Islet precursor cell (in vitro differentiated cells): ENCODE measurements around the gene CCR8.
"Not testable (repeated sequence)": the region's sequence is repeated elsewhere in the genome, so short reads cannot be mapped to it uniquely, and the experiment has no call there.

Source experiments
- DNase-seq: peaks from one replicate; pipeline ENCODE4 v3.0.0-alpha.2; 2018

The CCR8 gene

DNA sequence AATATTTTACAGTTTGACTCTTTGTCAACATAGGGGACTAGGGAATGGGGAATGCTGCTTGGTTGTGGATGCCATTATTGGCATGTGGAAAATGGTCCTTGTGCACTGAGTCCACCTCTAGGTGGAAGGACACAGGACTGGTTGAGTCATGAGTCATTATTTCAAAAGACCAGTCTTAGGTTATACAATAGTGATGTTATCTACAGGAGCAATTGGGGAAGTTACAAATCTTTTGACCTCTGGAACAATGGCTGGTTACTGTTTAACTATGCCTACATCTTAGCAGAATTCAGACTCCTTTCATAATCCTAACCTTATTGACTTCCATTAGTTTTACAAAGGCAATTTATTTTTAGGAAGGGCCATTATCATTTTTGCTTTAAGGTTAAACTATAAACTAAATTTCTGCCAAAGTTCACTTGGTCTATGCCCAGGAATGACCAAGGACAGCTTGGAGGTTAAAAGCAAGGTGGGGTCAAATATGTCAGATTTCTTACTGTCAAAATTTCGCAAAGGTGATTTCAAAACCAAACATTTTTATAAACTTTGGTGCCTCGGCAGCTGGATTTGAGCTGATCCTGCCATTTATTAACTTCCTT lies 11.8 kb upstream of the CCR8 start:
- no peak for DNase-seq

DNA sequence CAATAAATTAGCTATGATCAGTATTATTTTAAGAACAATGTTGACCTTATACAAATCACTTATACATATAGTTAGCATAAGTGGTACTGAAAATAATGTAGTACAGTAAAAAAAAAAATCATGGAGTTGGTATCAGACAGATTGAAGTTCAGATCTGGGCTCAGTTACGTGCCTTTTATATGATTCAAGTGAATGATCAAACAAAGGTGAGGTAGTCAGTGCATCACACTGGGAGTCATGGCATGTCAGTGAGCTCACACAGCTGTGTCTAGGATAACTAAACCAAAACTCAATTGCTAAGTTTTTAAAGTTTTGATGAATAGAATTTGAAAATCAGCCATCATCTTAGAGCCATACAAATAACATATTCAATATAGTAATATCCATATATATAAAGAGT lies 11.2 kb upstream of the CCR8 start:
- DNase-seq: no peak

DNA sequence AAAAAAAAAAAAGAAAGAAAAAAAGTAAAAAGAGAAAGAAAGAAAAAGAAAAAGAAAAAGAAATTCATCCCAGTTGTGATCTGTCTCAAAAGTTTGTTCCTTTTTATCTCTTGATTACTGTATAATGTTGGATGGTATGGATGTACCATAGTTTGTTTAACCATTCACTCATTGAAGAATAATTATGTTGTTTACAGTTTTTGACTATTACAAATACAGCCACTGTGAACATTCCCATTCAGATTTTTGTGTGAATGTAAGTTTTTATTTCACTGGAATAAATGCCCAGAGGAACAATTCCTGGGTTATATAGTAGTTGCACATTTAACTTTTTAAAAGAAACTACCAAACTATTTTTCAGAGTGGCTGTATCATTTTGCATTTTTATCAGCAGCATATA lies 10.3 kb upstream of the CCR8 start:
- no peak for DNase-seq

- DNase-seq: not testable (repeated sequence)
Measured at GRCh38 chr3:39321574-39321983, 7.9 kb upstream of the CCR8 start.

- not testable (repeated sequence) for DNase-seq
Measured at GRCh38 chr3:39322209-39322715, 7.2 kb upstream of the CCR8 start.

DNA sequence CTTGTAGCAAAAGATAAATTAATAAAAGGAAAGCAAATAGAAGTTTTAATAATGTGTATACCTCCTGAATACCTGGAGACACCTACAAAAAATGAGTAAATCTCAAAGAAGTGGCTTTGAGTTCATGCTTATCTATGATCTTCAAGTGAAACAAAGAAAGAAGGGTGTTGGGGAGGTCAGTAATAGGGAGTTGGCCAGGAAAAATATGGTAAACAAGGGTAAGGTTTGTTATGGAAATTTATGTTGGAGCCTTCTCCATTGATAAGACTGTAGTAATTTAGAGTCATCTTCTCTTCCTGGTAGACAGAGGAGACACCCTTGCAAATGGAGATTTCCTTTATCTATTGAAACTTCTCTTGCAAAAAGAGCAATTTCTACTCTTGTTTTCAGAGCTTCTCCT lies 6.6 kb upstream of the CCR8 start:
- no peak for DNase-seq

GRCh38 chr3:39323494-39323893 lies 6.0 kb upstream of the CCR8 start:
- DNase-seq: no peak

GRCh38 chr3:39325236-39325635 lies 4.3 kb upstream of the CCR8 start:
- no peak for DNase-seq

DNA sequence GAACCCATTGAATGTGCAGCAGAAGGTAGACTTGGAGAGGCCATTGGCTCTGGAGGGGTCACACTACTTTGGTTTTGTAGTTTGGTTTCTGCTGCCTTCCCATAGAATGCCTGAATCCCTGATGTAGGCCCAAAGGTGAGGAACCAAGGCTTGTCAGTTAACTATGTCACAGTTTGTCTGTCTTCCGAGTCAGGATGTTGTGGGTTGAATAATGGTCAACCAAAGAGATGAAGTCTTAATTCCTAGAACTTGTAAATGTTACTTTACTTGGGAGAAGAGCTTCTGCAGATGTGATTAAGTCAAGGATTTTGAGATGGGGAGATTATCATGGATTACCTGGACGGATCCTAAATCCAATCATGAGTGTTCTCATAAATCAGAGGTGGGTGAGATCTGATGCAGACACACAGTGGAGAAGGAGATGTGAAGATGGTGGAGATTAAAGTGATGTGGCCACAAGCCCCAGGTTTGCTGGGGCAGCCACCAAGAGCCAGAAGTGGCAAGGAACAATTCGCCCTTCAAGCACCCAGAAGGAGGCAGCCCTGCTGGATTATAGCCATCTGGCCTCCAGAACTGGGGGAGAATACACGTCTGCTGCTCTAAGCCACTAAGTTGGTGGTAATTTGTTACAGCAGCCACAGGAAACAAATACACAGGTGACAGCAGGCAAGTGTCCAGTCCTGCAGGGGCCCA lies 2.3 kb upstream of the CCR8 start:
- DNase-seq: no peak

DNA sequence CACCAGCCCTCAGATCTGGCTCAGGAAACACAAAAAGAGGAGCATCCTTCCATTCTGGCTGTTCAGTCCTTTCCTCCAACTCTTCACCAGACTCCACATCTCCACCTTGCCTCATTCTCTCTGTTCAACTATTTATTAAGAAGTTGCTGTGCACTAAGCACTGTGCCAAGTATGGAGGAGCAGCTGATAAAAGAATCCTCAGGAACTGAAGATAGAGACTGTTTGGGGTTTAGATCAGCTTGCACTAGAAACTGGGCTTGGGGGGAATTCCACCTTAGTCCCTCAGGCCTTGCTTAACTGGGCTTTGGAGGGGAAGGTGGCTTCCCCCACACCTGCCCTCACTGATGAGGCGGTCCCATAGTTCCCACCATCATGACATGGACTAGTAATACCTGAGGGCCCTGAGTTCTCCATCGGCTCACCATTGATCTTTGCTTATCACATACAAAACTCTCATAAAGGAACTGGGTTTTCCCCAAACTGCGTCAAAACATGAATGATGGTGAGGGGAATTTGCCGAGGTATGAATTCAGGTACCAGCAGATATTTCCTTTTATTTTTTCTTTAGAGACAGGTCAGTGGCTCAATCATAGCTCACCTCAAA lies 1.7 kb upstream of the CCR8 start:
- no peak for DNase-seq

- no peak for DNase-seq
Measured at GRCh38 chr3:39330824-39331223, 1.3 kb downstream of the CCR8 start.

DNA sequence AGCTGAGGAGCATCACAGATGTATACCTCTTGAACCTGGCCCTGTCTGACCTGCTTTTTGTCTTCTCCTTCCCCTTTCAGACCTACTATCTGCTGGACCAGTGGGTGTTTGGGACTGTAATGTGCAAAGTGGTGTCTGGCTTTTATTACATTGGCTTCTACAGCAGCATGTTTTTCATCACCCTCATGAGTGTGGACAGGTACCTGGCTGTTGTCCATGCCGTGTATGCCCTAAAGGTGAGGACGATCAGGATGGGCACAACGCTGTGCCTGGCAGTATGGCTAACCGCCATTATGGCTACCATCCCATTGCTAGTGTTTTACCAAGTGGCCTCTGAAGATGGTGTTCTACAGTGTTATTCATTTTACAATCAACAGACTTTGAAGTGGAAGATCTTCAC lies 3.0 kb downstream of the CCR8 start:
- DNase-seq: no peak

- DNase-seq: no peak
Measured at GRCh38 chr3:39333607-39334006, 4.1 kb downstream of the CCR8 start.

DNA sequence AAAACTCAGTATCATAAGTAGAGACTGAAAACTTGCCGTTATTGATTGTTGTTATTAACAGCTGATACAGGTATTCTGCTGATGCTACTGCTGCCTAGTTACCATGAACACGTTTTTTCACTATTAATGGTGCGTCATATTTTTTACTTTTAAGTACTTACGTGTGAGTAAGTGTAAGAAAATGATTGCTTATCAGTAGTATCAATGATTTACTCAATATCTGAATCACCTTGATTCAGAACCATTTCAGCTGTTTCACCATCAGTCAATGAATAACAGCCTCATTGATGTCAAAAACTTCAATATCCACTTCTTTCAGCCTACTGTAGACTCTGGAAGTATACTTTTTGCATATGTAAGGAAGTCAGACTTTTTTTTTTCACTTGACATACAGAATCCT lies 4.7 kb downstream of the CCR8 start:
- no peak for DNase-seq

- DNase-seq: no peak
Measured at GRCh38 chr3:39338201-39338600, 8.7 kb downstream of the CCR8 start.

GRCh38 chr3:39339086-39339485 lies 9.6 kb downstream of the CCR8 start:
- no peak for DNase-seq

GRCh38 chr3:39343076-39343717 lies 13.7 kb downstream of the CCR8 start:
- no peak for DNase-seq

- no peak for DNase-seq
Measured at GRCh38 chr3:39343760-39344159, 14.3 kb downstream of the CCR8 start.

DNA sequence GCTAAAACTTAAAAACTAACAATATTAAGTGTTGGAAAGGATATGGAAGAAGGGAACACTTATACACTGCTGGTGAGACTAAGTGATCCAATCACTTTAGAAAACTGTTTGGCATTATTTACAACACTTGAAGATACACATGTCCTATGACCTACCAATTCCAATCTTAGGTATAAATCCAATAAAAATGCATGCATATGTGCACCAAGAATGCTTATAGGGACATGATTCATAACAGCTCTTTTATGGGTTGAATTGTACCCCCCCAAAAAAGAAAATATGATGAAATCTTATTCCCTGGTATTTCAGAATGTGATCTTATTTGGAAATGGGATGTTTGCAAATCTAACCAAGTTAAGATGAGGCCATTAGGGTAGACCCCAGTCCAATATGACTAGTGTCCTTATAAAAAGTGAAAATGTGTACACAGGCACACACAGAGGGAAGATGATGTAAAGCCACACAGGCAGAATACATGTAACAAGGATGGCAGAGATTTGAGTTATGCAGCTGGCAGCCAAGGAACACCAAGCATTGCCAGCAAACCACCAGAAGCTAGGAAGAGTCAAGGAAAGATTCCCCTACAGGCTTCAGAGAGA lies 15.3 kb downstream of the CCR8 start:
- DNase-seq: no peak

DNA sequence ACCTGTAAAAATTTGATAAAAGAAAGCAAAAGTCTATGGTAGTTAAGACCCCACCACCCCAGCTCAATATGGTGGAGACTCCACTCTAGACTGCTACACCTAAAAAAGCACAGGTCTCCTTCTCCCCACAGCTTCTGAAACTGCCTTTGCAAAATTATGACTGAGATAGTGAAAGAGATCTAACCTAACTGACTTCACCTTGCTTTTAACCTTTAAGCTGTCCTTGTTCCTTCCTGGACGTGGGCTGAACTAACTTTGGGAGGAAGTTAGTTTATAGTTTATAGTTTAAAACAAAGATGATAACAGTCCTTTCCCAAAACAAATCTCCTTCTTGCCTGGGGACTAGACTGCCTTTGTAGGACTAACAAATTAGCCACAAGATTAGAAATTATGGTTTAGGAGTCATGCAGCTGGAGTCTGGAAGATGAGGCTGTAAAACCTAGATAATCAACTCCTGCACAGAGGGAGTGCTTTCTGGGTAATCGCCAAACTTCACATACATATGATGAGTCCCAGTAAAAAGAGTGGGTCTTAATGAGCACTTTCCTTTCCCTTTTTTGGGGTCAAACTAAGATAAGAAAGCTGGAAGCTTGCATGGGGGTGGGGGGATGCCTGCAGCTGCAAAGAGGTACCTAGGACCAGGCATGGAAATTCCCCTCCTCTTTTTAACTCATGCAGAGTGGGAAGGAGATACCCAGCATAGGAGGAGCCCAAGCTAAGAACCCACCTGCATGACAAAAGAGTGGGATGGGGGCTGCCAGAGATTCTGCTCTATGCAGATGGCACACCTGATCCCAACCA lies 17.5 kb downstream of the CCR8 start:
- no peak for DNase-seq

- DNase-seq: no peak
Measured at GRCh38 chr3:39347586-39347876, 18.0 kb downstream of the CCR8 start.

- no peak for DNase-seq
Measured at GRCh38 chr3:39349080-39349479, 19.6 kb downstream of the CCR8 start.

DNA sequence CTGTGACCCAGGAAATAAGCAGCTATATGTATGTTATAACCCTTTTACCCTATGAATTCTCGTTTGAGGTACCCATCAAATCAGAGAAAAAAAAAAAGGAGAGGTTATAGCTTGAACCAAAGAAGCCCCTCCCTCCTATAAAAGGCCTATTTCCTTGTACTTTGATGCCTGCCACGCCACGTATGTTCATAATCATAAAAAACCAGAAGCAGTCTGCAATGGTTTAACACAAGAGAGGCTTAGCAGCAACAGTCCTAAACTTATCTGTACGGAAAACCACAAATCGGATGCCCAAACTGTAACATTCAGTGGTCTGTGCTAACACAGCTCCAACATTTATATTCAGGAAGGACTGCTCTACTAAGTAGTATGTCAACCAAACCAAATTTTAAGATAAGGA lies 21.2 kb downstream of the CCR8 start:
- no peak for DNase-seq
